HG03460 (cell line): ENCODE measurements around the gene TEX26.

Source experiments
- ATAC-seq: cut with Tn5 transposase; IDR thresholded peaks from one replicate; pipeline ENCODE4 v1.9.1; 2021; ENCODE audit not compliant: unreplicated experiment

TEX26 gene

DNA sequence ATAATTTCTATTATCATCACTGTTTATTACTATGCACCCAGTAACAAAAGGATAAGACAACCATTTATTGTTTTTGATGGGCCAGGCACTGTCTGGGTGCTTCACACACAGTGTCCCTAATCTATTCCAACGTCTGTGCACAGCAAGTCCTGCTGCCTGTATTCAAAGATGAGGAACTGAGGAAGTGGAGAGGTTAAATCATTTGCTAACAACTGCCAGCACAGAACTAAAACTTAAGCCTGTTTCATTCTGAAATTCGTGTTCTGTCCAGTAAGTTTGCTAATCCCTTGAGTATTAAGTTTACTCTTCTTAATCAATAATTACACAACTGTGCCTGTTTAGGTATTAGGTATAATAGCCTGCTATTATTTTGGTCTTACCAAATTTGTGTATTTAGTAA, 41.9 kb downstream of the TEX26 start:
- ATAC-seq = no peak

DNA sequence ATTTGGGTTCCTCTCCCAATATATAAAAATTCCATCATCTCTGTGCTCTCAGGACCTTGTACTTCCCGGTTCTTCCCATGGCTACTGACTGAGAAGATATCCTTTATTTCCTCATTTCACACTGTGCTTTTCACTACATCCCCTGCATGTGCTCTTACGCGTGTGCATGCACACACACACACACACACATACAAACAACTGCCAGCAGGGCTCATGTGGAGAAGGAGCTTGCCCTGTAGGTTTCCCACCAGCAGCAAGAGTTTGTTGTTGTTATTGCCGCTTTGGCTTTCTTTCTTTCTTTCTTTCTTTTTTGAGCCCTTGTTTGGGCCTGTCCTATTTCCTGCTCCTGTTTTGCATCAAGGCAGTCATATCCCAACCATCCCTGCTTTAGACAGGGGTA, 43.6 kb downstream of the TEX26 start:
- ATAC-seq = no peak

DNA sequence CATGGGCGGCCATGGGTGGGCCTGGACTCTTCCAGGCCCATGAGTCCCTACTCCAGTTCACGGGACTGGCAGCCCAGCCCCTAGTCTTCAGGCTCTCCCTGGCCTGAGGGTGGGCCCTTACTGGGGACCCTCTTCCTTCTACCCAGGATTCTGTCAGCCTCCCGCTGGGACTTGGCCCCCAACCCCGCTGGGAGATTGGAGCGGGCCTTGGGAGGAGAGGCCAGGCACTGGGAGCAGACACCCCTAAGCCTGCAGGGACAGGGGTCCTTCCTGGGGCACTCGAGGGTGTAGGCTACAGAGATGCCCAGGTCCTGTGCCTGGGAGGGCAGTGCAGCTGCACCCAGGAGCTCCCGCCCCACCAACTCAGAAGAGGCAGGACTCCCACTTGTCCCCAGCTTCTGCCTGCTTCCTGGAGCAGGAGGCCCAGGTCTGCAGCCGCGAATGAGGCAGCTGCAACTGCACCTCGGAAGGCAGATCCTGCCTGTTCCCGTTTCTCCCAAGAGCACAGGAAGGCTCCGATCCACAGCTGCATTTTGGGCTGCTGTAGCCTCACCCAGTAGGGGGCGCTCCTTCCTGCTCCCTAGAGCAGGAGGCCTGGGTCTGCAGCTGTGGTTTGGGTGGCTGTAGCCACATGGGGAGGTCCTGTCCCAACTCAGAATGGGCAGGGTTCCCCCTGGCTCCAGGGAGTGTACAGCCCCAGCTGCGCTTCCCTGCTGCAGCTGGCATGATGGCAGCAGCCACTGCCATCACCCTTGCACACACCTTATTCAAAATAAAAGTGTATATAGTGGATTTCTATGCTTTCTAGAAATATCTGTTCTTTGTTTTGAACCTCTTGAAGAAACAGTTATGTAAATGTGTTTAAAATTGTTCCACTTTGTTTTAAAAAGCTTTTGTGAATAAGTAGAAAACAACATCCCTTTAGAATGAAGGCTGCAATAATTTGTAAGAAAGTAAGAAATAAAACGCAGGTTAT, 46.8 kb downstream of the TEX26 start:
- no peak for ATAC-seq

DNA sequence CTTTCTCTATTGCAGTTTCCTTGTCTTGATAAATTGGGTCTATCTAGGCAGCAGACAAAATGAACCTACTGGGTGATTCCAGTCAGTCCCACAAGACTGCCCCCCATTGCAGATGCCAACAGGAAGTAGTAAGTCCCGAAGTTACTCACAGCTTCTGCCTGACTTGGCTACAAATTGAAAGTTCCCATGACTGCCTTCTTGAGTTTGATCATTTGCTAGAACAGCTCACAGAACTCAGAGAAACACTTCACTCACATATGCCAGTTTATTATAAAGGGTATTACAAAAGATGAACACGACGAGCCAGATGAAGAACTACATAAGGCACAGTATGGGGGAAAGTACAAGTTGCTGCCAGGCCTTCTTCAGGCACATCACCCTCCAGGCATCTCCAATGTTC, 50.0 kb downstream of the TEX26 start:
- ATAC-seq = no peak

DNA sequence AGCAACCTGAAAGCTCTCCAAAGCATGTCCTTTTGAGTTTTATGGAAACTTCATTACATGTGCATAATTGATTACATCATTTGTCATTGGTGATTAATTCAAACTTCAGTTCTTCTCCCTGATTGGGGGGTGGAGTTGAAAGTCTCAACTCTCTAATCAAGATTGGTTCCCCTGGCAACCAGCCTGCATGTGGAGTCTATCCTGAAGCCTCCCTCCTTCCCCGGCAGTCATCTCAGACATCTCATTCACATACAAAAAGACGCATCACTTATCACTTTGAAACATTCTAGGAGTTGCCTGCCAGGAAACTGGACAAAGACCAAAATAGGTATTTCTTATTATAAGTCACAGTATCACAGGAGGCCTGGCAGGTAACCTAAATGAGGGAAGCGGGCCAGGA, 50.5 kb downstream of the TEX26 start:
- ATAC-seq = no peak

DNA sequence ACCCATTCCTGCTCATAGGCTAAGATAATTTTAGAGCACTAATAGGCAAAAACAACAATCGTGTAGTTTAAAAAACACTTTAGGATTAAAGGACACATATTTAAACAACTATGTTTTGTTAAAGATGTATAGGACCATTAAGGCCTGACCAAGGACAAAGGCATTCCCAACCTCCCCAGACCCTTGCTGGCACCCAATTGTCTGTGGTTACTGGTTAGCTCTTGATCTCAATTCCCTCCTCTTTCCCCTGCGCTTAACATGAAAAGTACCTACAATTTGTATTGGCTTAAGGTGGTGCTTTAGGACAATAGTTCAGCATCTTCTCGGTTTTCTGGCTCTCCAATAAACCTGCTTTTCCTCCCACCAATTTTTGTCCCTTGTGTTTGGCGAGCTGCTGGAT, 51.0 kb downstream of the TEX26 start:
- no peak for ATAC-seq

DNA sequence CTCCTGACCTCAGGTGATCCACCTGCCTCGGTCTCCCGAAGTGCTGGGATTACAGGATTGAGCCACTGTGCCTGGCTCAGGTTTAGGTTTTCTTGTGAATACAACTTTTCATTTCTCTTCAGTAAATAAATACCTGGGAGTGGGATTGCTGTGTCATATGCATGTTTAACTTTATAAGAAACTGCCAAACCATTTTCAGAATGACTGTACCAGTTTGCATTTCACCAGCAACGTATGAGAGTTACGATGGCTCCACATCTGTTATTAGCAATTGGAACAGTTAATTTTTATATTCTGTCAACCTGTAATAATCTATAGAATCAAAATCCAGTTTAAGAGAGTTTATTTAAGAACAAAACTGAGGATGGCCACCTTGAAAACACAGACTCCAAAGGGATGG, 52.2 kb downstream of the TEX26 start:
- no peak for ATAC-seq

DNA sequence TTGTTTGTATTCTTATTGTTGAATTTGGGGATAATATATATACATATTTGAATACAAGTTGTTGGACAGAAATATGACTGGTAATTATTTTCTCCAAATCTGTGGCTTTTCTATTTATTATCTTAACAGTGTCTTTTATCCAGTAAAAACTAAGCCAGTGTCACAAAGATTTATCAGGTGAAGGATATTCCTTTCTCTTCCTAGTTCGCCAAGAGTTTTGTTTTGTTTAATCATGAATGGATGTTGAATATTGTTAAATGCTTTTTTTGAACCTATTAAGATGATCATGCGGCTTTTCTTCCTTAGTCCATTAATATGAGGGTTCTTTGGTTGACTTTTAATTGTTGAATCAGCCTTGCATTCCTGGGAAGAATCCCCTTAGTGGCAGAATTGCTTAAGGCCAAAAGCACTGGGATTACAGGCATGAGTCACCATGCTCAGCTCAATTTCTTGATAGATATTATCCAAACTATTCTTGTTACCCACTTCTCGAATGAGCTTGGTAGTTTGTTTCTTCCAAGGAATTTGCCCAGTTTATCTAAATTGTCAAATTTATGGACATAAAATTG, 53.3 kb downstream of the TEX26 start:
- no peak for ATAC-seq

DNA sequence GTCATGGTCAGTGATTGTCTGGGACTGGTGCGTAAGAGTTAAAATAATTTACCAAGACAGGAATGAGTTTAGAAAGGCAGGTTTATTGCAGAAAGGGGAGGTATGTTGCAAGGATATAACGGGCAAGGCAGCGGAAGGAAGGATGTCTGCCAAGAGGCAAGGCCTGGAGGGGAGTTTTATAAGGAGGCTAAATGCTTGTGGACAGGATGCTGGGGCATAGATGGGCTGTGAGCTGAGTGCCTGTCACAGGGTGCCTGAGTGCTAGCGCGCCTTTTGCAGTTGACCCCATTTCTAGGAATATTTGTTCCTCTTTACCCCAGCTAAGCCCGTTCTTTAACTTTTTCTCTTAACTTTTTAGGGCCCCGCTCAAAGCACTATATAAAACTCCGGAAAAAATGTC, 58.7 kb downstream of the TEX26 start:
- no peak for ATAC-seq

DNA sequence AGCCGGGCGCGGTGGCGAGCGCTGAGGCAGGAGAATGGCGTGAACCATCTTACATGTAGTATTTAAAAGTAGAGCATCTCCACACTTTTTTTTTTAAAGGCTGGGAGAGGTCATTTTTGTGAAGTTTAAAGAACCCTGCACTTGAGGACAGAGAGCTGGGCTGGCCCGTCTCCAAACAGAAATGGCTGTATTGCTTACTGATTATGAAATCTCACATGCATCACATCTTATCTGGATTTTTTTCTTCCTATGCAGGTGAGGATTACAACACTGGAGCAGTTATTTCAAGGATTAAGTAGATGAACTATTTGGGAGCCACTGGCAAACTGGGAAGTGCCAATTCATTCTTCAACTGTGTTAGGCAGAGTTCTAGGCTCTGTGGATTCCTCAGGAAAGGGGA, 59.5 kb downstream of the TEX26 start:
- no peak for ATAC-seq

DNA sequence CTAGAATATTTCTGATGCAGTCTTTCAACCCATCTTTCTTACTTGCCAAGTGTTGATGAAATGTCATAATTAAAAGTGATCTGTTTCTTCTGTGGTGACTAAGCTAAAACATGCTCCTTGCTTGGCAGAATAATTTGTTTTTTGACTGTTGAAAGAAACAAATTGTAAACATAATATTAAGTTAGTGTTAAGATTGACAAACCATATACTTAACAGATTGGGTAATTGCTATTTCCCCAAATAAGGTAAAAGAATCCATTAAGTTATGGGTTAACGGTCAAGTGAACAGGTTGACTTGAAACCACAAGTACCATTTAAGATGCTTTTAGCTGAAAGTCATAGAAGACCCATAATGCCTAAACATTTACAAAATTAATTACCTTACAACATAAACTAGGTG, 62.9 kb downstream of the TEX26 start:
- ATAC-seq = no peak

DNA sequence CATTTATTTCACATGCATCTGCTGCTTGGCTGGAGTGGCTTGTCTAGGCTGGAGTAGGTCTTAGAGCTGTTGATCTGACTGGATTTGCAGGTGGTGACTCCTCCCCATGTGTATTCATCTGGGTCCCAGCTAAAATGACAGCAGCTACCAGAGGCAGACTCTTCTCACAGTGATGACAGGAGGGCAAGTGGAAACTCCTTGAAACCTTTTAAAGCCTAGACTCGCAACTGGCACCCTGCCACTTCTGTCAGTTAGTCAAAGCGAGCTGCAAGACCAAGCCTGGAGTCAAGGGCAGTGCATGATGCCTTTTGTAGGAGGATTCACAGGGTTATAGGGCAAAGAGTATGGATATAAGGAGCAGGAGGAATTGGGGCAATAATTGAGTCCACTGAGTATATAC, 65.2 kb downstream of the TEX26 start:
- ATAC-seq = no peak

DNA sequence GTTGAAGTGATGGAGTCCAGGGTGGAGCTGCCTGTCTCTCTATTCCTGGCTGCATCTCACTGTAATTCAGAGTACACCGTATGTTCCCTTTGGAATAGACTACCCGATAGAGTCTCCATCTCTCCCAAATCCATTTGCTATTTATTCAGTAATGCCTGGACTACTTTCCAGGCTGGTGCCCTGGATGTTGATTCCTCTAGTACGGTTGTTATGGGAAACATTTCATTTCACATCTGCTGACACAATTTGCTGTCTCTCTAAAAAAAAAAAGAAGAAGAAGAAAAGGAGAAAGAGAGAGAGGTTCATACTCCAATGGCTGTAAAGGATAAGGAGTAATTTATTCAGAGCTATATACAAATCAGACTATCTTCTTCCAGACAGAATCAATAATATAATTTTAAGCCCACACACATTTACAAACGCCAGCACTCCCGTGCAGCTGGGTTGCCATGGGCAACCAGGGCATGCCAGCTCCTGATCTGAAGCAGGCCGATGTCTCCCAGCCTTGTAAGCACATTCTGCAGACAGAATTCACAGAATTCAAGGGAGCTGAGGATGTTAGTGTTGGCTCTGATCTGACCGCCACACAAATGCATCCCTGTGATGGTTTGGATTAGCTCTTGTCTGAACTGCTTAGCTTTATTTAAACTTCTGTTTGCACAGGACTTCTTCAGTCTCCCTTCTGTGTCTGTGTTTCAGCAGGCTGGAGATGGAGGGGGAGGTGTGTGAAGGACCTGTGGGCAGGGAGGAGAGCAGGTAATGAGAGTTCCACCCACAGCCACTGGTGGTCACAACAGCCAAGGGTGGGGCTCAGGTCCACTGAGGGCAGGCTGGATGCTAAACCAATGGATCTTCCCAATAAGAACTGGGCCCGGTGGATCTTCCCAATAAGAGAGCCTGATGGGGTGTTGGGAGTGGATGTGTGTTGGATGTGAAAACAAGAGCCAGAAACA, 66.0 kb downstream of the TEX26 start:
- ATAC-seq = no peak

DNA sequence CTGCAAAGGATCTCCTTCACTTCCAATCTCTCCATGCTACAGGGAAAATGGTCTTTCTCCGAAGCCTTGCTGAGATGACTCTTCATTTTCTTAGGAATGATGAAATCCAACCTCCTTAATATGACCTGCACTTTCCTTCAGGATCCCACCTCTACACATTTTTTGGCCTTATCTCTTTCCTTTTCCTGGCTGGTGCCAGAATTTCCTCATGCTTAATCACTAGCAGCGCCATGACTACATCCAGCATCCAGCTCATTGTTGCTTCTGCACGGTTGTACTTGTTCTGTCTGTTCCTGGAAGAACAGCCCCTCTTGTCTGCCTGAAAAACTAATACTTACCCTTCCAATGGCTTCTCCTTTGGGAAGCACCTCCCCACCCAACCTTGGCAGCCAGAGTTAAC, 68.4 kb downstream of the TEX26 start:
- no peak for ATAC-seq

DNA sequence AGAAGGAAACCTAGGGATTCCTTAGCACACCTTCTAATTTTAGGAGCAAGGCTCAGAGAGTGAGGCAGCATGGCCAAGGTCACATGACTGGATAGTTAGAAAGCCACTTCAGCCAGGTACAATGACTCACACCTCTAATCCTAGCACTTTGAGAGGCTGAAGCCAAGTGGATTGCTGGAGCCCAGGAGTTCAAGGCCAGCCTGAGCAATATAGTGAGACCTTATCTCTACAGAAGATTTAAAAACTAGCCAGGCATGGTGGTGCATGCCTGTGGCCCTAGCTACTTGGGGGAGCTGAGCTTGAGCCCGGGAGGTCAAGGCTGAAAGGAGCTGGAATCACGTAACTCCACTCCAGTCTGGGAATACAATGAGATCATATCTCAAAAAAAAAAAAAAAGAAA, 69.2 kb downstream of the TEX26 start:
- no peak for ATAC-seq

DNA sequence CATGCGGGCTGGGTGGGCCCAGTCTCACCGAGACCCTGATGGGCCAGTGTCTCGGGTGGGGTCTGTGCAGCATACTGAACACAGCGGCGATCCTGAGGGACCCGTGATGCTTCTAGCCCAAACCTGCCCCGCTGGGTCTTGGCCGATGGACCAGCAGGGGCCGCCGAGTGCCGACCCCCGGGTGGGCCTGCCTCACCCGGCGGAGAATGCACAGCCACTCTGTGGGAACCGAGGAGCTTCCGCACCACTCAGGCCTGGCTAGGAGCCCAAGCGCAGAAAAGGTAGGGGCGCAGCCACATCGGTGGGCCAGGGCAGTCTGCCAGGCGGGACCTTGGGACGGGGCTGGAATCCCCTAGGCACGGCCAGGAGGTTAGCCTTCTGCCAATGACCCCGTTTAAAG, 72.6 kb downstream of the TEX26 start:
- ATAC-seq = no peak

DNA sequence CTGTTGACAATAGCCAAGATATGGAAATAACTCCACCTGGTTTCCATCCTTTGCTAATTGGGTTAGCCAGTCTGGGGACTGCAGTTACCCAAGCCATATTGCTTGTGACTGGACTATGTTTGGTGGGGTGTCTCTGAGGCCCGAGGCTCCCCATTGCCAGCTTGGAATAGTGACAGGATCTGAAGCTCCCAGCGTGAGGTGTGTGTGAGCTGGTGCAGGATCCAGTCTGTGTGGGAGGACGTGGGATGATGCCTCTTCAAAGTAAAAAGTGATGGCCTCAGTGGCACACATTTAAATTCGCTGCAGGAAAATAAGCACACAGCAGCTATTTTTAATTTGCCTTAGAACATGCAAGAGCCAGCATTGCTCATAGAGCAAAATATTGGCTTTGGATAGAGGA, 75.0 kb downstream of the TEX26 start:
- no peak for ATAC-seq

DNA sequence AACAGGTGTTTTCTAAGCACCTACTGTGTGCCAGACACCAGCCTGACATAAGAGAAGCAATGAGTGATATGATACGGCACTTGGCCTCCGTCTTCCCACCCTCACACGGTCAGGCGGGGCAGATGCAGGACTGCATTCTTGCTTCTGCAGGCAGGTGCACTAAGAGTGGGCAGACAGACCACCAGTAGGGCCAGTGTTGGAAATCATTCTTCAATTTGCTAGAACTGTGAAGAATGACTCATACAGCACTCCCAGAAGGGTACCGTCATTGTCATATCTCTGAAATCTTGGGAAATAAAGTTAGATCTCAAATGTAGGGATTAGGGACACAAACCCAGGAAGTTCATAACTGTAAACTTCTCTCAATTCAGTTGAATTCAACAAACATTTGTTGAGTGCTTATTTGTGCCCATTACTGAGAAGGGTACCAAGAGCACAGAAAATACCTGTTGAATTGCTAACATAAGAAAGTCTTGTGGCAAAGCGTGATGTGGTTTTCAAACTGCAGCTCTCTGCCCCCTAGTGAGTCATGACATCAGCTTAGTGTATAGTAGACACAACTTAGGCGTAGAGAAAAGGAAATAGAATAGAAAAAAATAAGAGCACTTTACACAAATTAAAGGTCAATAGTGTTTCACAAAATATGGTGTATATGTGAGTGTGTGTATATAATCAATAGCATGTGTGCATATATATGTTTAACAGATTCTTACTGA, 76.1 kb downstream of the TEX26 start:
- ATAC-seq = no peak

DNA sequence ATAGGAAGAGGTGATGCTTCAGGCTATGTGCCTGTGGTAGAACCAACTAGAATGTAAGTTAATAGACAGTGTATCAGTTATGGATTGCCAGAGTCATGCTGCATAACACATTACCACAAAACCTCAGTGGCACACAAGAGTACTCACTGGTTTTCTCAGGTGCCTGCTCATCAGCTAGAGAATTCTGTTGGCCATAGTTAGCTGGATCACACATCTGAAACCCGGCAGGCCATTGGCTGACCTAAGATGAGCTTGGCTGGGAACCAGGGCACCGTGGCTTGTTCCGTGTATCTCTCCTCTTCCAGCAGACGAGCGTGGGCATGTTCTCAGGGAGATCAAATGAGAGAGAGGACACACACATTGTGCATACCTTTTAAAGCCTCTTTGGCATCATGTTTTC, 76.7 kb downstream of the TEX26 start:
- ATAC-seq = peak; percentile 60

DNA sequence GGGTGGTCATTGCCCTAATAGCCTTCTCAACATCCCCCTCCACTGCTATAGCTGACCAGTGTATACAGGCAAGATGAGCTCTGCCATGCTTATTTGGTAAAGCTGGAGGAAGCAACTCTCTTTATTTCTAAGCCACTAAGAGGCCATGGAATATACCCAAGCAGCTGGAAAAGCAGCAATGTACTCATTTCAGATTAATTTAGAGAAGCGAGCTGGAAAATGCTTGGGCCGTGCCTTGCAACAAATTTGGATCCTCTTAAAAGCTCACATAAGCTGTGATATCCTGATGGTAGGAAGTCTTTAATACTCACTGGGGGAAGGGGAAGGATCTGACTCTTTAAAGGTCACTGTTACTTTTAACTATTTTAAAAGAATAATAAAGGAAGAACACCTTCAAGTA, 77.8 kb downstream of the TEX26 start:
- no peak for ATAC-seq
